ENCODE data around the gene PLEKHG4B.
A peak's percentile ranks its signal among the peaks of the same experiment; 100 is the strongest.

Gene PLEKHG4B

DNA sequence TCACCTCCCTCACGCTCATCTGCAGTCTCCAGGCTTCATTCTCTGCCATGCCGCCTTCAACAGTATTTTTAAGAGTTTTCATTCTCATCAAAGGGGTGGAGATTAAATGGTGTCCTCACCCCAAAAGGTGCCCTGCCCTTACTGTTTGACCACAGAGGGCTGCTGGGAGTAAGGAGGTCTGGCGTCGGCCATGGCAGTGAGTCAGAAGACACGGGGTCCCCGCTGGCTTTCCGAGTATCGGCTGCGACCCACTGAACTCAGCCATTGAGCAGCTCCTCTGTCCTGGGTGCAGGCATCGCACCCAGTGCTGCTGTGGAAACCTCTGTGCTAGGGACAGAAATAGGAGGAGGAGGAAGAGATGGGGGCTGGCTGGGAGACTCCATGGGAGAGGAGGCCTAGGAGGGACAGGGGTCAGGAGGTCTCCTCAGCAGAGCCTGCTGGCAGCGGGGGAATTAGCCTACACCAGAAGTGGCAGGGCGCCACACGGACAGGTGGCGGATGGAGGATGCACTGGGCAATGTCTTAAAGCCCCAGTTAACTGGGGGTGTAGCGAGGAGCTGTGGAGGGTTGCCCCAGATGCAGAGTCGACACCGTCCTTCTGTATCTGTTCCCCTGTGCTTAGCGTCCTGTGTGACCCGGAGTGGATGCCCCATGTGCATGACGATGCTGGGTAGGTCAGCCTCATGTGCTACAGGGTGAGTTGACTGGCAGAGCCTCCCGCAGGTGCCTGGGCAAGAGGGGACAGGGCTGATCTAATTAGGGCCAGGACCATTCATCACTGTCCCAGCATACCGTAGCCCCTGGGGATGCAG lies 15.4 kb upstream of the PLEKHG4B start:
- no peak for DNase-seq

DNA sequence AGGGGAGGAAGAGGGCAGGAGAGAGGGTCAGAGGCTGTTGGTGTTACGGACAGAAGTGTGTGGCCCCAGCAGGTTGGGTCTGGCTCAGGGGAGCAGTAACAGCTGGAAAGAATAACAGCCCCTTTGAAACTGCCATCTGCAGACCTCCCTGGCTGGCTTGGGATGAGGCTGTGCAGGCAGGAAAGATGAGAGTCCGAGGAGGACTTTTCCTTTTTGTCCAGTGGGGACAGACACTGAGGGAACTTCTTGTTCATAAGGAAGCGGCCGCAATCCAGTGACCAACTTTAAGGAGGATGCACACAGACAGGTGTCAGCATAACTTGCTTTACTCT lies 14.8 kb upstream of the PLEKHG4B start:
- no peak for DNase-seq

DNA sequence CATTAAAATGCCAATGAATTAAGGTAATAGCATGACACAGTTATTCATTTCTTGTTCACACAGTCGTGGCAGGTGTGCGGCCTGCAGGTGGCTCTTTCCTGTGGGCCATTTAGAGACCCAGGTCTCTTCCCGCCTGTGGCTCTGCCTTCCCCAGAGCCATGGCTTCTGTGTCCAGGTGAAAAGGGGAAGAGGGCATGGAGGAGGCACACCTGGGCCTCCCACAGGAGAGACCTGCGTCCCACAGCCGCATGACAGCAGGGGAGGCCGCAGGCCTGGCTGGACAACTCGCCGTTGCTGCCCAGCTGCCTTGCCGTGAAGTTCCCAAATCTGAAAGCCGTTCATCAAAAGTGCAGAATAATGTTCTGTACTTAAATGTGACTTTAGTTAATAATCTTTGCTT lies 14.4 kb upstream of the PLEKHG4B start:
- no peak for DNase-seq

DNA sequence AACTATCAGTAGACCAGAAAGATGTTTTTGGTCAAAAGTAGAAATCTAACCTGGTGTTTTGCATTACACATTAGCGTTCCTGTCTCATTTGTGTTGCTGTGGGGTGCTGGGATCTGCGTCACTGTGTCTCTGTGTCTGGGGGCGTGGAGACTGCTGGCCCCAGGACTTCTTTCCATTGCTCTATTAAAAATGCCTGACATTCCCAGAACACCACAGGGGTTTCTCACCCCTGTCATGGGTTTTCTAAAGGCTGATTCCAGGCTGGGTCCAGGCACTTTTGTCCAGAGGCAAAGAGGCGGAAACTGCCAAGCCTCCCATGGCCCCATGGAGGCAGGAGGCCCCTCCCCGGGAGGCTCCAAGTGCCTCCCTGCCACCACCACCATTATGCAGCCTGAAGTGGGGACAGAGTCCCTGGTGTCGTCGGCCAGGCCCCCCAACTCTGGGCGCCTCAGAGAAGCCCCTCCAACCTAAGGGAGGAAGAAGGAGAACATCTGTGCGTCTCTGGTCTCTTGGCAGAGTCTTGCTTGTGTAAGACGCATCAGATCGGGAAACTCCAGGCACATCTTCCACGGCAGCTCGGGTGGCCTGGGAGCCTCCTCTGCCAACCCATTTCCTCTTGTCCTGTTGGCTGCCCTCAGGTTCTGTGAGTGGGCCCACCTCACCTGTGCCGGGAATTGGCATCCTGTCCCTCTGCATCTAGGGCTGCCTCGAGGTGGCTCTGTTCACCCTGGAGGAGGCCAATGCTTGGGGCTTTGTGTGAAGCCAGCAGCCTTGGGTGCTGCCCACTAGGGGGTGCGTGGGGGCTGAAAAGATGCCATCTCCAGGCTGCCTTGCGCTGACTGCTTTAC lies 13.8 kb upstream of the PLEKHG4B start:
- DNase-seq = peak; percentile 49

DNA sequence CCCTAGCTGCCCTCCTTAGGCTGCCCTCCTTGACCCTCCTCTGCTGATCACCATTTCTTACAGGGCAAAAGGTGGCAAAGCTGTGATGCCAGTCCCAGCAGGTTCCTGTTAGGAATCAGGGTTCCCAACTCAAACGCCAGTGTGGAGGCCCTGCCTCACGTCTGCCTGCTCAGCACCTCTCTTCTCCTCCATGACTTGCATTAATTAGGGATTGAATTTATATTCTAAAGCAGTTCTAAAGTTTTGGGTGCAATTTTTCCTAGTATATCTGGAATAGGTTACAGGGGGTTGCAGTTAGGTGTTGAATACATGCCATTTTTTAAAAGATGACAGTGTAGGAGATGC lies 13.2 kb upstream of the PLEKHG4B start:
- DNase-seq = no peak

DNA sequence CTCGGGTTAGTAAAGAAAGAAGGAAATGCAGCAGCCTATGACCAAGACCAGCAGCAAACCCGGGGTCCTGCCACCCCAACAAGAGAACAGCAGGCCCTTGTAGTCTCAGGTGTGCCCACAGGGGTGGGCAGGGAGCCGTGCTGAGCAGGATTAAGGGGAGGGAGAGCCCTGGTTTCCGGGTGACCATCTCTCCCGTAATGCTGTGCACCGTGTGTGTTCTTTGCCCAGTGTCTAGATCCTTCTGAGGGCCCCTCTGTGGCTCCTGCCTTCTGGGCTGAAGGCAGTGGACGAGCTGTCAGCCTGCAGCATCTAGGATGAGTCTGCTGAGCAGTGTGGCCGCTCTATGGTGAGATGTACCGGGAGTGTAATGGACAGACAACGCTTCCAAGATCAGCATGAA lies 12.7 kb upstream of the PLEKHG4B start:
- DNase-seq = no peak

DNA sequence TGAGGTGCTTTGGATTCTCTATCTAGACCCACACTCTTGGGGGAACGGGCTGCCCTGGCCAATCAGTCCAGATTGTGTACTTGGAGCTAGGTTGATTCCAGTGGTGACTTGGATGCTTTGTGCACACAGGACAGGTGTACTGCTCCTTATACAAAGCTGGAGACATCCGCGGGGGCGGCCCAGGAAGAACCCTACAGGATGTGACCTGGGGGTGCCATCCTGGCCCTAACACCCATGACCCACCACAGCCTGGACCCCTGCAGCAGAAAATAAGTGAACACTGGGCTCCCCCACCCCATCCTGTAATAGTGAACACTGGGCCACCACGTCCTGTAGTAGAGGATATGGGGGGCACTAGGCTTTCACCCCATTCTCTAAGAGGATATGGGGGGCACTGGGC lies 12.1 kb upstream of the PLEKHG4B start:
- DNase-seq = no peak

DNA sequence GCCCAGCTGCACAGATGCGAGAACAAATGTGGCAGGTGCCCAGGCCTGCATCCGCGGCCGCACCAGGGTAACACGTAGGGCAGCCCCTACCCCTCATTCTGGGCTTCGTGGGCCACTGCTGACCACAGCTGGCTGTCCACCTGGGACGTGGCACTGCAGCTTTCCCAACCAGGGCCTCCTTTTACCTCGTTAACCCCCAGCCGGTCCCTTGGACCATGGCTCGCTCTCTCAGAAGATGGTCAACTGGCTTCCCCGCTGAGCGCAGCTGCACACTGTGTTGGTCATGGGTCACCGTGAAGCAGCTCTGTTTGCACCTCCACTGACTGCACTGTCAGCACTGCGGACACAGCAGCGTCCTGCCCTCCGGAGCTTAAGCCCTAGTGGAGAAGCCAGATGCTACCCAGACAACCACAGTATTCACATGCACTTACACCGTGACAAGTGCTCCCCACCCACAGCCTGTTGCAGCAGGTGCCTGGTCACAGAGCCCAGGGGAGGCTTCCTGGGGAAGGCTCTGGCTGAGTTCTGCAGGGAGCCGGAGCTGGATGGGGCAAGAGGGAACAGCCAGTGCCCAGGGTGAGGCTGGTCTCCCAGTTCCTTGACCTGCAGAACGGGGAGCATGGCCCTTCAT lies 10.5 kb upstream of the PLEKHG4B start:
- no peak for DNase-seq

DNA sequence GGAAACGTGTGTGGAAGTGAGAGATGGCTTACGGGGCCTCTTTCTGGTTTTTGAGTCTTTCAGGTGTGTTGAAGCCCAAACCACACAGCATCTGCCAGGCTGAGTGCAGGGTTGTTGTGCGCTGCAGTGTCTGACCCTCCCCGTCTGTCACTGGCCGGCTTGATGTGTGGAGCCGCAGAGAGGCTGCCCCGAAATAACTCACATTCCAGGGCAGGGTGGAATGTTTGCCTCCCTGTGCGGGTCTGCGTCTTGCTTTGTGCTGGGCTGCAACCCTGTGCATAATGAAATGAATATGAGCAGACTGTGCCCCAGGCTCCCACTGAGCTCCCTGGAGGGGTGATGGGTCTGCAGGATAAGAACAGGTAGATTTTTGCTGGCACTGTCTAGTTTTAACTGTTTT lies 9.9 kb upstream of the PLEKHG4B start:
- no peak for DNase-seq

DNA sequence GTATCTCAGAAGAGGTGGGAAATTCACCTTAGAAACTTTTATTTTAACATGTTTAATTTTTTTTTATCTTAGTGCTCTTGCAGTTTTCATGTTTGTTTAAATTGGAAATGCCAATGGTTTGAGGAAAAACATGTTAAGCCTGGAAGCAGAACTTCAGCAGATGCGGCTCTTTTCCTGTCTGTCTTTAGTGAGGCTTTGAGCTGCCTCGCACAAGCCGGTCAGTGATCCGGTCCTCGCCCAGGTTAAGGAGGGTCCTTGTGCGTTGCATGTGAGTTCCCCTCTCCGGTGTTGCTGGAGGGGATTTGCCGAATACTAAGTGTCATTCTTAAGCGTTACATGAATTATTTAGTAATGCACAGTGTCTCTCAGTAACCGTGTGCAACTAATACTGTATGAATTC lies 9.4 kb upstream of the PLEKHG4B start:
- DNase-seq = no peak

DNA sequence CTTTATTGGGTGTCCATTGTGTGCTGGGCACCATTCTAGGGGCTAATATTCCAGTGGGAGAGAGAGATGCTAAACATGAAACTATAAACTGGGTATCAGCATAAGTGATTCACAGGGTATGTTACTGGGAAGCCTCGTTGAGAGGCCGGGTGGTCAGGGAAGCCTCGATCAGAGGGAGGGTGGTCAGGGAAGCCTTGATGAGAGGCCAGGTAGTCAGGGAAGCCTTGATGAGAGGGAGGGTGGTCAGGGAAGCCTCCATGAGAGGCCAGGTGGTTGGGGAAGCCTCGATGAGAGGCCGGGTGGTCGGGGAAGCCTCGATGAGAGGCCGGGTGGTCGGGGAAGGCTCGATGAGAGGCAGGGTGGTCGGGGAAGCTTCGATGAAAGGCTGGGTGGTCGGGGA lies 8.9 kb upstream of the PLEKHG4B start:
- no peak for DNase-seq

DNA sequence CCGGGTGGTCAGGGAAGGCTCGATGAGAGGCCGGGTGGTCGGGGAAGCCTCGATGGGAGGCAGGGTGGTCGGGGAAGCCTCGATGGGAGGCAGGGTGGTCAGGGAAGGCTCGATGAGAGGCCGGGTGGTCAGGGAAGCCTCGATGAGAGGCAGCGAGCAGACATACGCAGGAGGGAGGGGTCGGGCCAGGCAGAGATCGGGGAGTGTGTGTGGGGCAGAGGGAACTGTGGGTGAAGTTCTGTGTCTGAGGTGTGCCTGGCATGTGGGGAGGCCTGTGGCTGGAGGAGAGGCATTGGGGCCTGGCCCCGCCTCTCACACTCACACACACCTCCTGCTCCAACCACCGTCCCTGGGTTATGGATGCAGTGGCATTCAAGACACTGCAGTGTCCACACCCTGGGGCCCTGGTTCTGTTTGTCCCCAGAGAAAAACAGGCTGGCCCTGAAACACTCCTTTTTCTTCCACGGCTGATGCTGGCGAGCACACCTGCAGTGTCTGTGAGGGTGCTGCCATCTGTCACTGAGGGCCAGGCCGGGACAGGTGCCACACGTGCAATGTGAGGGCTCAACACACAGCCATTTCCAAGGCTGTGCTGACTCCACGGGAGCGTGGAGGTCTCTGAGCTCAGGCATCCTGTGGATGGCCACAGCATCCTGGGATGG lies 6.5 kb upstream of the PLEKHG4B start:
- DNase-seq = no peak

DNA sequence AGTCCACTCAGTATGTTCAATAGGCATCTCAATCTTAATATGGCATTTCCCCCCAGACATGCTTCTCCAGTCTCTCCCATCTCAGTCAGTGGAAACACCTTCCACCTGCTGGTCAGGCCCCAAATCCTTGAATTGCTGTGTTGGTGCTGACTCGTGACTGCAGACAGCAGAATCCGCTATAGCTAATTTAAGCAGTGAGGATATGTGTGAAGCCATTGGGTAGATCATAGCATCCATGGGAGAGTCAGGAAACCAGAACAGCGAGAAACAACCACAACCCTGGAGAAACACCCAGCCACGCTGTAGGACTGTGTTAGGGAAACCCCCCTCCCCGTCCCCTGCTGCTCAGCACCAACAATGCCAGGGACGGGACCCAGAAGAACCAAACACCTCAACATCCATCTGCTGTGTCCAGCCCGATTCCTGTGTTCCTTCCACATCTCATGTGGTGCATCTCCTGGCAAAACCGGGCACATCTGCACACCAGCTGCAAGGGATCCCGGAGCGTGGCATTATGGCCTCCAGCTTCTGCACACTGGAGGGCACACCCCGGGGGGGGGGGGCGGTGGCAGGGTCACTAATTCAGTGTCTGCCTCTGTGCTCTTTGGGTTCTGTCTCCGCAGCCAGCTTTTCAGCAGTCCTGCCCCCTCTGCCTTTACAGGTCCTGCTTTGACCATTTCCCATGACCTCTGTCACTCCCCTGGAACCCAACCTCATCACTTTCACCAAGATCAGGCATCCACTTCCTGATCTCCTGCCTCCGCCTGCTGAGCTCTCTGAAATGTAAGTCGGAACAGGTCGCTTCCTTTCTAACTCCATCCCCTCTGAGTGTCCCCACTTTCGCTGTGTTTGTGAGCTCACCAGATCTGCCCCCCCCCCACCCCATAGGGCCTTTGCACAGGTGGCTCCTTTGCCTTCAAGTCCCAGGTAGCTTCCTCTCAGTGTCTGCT lies 2.4 kb upstream of the PLEKHG4B start:
- DNase-seq = no peak

DNA sequence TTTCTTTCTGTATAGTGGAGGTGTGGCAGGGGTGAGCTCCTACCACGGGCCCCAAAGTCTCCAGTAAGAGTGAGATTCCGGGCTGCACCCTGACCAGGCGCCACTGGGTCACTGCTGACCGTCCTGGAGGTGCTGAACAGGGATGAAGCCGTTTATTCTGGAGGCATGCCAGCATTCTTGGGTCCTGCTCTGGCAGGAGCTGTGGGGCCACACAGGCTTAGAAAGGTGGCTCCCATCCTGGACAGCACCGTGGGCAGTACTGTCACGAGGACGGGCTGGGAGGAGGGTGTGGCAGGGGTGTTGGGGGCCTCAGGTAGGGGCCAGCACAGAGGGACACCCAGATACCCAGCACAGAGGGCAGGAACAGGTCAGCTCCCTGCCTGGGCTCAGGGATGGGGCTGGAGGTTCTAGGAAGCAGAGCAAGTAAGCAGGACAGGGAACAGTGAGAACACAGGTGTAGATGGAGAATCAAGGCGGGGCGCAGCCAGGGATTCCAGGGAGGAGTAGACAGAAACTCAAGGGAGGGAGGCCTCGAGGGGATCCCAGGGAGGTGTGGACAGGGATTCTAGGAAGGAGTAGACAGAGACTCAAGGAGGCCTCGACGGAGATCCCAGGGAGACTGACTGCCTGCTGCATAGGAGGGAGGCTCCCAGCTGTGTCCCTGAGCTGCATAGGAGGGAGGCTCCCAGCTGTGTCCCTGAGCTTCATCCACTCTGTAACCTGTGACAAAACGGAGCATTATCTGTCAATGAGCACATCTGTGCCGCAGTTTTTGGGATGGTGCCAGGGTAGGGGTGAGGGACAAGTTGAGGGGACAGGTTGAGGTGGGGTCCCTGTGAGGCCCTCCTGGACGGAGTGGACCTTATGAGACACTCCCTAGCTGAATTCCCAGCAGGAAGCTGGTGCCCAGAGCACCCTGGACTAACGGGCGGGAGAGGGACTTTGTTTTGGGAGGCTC lies 1.1 kb upstream of the PLEKHG4B start:
- no peak for DNase-seq

DNA sequence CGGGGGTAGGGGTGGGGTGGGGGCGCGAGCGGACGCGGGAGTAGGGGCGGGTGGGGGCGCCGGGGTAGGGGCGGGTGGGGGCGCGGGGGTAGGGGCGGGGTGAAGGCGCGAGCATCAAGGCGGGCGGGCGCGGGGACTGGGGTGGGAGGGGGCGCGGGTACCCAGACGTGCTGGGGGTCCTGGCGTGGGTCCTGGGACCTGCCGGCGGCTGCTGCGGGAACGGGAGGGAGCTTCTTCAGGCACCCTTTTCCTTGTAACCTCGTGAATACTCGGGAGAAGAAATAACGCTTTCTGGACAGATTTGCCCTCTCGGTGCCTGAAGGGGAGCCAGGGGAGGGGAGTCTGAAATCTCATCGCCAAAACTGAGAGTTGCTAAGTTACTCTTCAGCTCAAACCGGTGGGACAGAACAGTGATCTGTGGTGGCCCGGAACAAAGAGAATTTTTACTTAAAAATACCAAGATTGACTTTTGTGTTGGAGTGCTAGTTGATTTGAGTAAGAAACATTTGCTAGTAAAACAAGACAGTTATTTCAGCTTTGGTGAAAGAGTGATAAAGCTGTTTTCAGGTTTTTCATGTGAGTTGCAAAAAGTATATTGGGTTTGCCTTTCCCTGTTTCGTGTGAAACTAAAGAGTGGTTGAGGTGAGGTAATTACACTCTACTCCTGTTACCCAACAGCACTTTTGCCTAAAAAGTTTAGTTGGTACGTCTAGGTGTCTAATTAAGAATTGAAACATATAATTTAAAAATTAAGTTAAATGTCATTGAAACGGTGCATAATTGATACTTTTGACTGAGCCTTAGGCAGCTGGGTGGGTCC lies 643 bp downstream of the PLEKHG4B start:
- DNase-seq = no peak

DNA sequence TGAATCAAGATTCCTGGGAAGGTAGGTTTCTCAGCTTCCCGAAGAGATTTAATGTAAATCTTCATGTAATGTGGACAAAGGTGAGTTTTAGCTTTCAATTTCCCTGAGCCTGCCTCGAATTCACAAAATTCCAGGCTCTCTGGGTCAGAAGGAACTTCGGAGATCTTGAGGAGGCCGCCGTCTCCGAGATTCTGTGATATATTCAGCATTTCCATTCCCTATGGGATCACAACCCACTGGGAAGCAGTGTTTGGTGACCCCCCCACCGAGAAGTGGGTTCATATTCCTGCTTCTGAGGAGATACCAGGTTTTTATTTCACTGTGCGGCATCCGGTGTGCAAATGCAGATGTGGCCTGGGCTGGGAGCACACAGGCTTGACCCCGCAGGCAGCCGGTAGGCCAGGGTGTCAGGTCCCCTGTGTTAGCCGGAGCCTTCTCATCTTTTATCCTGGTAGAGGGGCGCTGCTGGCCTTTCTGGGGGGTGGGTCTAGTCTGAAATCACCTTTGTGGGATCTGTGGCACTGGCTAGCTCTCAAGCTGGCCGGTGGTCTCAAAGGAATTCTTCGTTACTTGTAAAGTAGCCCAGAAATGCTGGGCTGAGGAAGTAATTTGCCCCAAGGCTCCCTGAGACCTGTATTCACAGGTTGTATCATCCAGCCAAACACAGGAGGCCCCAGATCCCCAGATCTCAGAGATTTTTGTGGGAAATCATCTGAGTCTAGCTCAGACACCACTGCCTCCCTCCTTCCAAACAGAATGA lies 1.4 kb downstream of the PLEKHG4B start:
- no peak for DNase-seq

DNA sequence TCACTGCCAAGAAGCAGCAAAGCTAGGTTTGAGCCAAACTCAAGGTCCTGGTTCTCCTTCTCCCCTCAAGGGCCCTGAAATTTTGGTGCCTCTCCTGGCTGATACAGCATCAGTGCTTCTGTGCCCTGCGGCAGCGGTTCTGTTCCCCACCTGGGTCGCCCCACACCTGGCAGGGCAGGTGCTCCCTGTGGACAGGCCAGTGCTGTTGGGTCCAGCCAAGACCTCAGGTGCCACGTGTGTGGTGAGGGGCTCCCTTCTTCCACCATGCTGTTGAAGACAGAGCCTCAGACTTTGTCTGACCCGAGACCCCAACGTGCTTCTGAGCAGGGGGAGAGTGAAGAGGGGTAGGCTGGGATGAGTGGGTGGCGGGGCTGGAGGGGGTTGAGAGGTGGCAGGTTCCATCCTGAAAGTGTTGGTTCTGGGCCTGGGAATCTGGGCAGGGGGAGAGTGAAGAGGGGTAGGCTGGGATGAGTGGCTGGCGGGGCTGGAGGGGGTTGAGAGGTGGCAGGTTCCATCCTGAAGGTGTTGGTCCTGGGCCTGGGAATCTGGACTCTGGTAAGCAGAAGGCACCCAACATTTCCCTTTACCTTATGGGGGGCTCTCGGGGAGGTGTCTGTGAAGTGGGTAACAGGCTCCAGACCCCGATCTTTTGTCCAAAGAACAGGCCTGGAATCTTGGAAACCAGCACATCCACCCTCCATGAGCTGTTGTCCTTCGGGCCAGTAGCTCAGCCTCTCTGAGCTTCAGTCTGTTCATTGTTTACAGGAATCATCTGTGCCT lies 2.3 kb downstream of the PLEKHG4B start:
- DNase-seq = no peak

DNA sequence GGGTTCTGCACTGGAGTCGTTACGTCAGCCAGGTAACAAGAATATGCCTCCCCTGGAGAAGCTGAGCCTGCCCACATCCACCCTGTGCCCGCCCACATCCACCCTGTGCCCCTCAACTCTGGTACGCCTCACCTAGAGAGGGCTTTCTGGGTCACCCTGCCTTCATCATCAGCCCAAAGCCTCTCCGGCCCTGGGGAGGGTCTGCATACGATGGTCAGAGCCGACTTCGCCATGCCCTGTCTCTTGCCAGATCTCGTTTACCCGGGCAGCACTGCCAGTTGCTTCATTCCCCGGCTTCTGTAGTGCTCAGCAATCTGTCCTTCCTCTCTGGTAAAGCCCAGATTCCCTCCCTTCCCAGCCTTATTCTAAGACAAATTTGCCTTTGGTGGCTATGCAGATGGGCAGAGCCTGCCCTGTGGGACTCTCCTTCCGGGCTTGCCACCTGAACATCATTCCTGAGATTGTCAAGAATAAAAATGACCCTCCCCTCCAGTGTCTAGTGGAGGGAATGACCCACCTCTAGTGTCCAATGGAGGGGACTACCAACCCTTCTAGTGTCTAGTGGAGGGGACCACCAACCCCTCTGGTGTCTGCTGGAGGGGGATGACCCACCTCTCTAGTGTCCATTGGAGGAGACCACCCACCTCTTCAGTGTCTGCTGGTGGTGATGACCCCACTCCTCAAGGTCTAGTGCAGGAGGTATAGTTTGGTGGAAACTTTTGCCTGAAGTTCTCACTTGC lies 3.4 kb downstream of the PLEKHG4B start:
- no peak for DNase-seq

Measured in activated CD4-positive, alpha-beta T cell treated with anti-CD3 and anti-CD28 coated beads, Interleukin-10, Interleukin-2, amounts not matched to agents 100 ng/mL and 50 ng/mL, durations not matched to agents 16 hours and 8 hours (primary cell).